PC-9 (cell line): ENCODE measurements around the gene ARMC12. TPM values are rescaled to one million over a fixed set of nuclear protein-coding genes. Genes with fewer than 3 reads are reported as not detected.

Source experiments
- BruUV-seq: library from RNA; stranded (reverse); fragments of 400-500 nt; replicated peaks from 2 replicates; lab custom pipeline; 2021; lab: Mats Ljungman, UMichigan
- CTCF ChIA-PET: fragments of 300-600 bp; sonication (Branson Sonifier 250); formaldehyde crosslinking; loops from one replicate; lab custom pipeline; 2022; ENCODE audit warnings: antibody characterized with exemption; lab: Charles Lee
- POLR2A ChIA-PET: fragments of 300-600 bp; sonication (Branson Sonifier 250); formaldehyde crosslinking; loops from one replicate; lab custom pipeline; 2022; ENCODE audit warnings: antibody characterized with exemption; ENCODE audit not compliant: unreplicated experiment; lab: Charles Lee
- DNase-seq, 2 experiments: peaks; one replicate each; pipeline versions ENCODE4 v3.0.0 to v3.0.0-alpha.2; 2015 to 2022; ENCODE audit warnings: mixed read lengths in 1 of 2
- H2AFZ ChIP-seq: fragments of 200-600 bp; sonication (generic); 2 replicates; pipeline ENCODE4 v1.8.1; 2017; ENCODE audit warnings: antibody characterized with exemption
- H3F3A ChIP-seq: fragments of 200-600 bp; sonication (generic); 2 replicates; pipeline ENCODE4 v1.8.1; 2017; ENCODE audit warnings: antibody characterized with exemption, mild to moderate bottlenecking, low read depth; ENCODE audit not compliant: insufficient read depth
- H3K27ac ChIP-seq: fragments of 200-600 bp; sonication (generic); 2 replicates; pipeline ENCODE4 v1.6.1; 2016; ENCODE audit warnings: mixed run types
- H3K27me3 ChIP-seq: fragments of 200-600 bp; sonication (generic); 2 replicates; pipeline ENCODE4 v1.6.1; 2016; ENCODE audit warnings: low read depth, mixed run types; ENCODE audit not compliant: insufficient read depth
- H3K36me3 ChIP-seq: fragments of 200-600 bp; sonication (generic); 2 replicates; pipeline ENCODE4 v1.6.1; 2016; ENCODE audit warnings: low read depth, mixed run types
- H3K4me1 ChIP-seq: fragments of 200-600 bp; sonication (generic); replicated peaks from 2 replicates; pipeline ENCODE4 v1.6.1; 2016; ENCODE audit warnings: mixed run types; ENCODE audit not compliant: insufficient read depth
- H3K4me2 ChIP-seq: fragments of 200-600 bp; sonication (generic); 2 replicates; pipeline ENCODE4 v1.6.1; 2017; ENCODE audit warnings: mixed run types
- H3K4me3 ChIP-seq: fragments of 200-600 bp; sonication (generic); 2 replicates; pipeline ENCODE4 v1.6.1; 2016; ENCODE audit warnings: mixed run types
- H3K79me2 ChIP-seq: fragments of 200-600 bp; sonication (generic); 2 replicates; pipeline ENCODE4 v1.6.1; 2017; ENCODE audit warnings: low read depth, mixed run types
- H3K9me2 ChIP-seq: fragments of 200-600 bp; sonication (generic); 2 replicates; pipeline ENCODE4 v1.8.1; 2017; ENCODE audit warnings: mild to moderate bottlenecking; ENCODE audit not compliant: insufficient read depth
- H3K9me3 ChIP-seq: fragments of 200-600 bp; sonication (generic); 2 replicates; pipeline ENCODE4 v1.8.1; 2016; ENCODE audit warnings: low read depth; ENCODE audit not compliant: insufficient read depth
- H4K20me1 ChIP-seq: fragments of 200-600 bp; sonication (generic); 2 replicates; pipeline ENCODE4 v1.8.1; 2017; ENCODE audit not compliant: insufficient read depth
- CTCF ChIP-seq: fragments of 200-600 bp; sonication (generic); conservative IDR thresholded peaks from 2 replicates; pipeline ENCODE4 v1.6.1; 2017; ENCODE audit warnings: mixed run types, antibody characterized with exemption, mild to moderate bottlenecking, moderate library complexity
- EZH2 ChIP-seq: fragments of 200-600 bp; sonication (generic); IDR thresholded peaks from 2 replicates; pipeline ENCODE4 v1.8.0; 2017; ENCODE audit warnings: antibody characterized with exemption, low read depth
- intact Hi-C: fragments of 100-400 bp; cut with micrococcal nuclease; formaldehyde crosslinking; loops from one replicate; pipeline ENCODE4 v1.10.0; 2022; ENCODE audit not compliant: unreplicated experiment
- total RNA-seq: library from RNA; stranded (reverse); gene quantifications from 2 replicates; pipeline ENCODE4 v1.2.3, GENCODE V29; 2021

The ARMC12 gene
- total RNA-seq, 1 experiment from 2014 or later: 0.57 TPM

DNA sequence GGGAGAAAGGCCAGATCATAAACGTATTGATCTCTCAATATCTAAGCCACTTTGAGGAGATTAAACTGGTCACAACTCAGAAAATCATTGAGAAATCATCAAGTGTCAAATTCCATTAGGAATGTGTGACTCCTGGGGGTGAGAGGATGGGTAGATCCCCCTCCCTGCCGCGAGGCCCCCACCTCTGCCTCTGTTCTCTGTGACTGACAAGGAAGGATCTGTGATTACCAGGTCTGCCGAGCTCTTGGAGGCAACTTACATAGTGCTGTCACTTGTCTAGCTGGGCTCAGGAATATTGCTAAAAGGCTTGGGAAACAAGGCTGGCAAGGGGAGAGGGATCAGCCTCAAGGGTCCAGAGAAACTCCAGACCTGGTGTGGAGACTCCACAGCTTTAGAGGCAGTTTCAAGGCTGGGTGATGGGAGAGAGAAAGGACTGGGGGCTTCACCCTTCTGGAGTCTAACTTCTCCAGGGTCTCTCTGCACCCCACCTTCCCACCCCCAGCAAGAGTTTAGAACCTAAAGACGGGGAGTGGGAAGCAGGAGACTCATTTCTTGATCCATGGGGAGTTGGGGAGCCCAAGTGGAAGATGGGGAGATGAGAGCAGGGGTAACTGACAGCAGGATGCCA lies 11.6 kb upstream of the ARMC12 start:
- Histone ChIP-seq H3K9me3 (no peaks in the 10 kb centered on the region), H3K27me3 (no peaks in the 10 kb centered on the region), H3K36me3 (no peaks in the 10 kb centered on the region), H3K79me2 (no peaks in the 10 kb centered on the region), H3K4me2 (no peak overlapping the region), H3K27ac (no peak overlapping the region), H3F3A (peaks cover 11% of the 10 kb centered on the region; the same call in 1 of the 2 replicates), H3K4me3 (no peak overlapping the region), H2AFZ (no peak overlapping the region), H4K20me1 (no peaks in the 10 kb centered on the region), H3K4me1 (peaks cover 17% of the 10 kb centered on the region), H3K9me2 (no peaks in the 10 kb centered on the region)
- intact Hi-C loops: no loop called here
- BruUV-seq: no TSS peak
- ChIA-PET POLR2A (no interaction called here), CTCF (interaction anchor here (0.6 kb wide), 1 partner anchor 9 kb away, joined by 9 read pairs; no protein-coding TSS in a partner anchor)
- no peak for TF ChIP-seq CTCF
- DNase-seq: no peak

DNA sequence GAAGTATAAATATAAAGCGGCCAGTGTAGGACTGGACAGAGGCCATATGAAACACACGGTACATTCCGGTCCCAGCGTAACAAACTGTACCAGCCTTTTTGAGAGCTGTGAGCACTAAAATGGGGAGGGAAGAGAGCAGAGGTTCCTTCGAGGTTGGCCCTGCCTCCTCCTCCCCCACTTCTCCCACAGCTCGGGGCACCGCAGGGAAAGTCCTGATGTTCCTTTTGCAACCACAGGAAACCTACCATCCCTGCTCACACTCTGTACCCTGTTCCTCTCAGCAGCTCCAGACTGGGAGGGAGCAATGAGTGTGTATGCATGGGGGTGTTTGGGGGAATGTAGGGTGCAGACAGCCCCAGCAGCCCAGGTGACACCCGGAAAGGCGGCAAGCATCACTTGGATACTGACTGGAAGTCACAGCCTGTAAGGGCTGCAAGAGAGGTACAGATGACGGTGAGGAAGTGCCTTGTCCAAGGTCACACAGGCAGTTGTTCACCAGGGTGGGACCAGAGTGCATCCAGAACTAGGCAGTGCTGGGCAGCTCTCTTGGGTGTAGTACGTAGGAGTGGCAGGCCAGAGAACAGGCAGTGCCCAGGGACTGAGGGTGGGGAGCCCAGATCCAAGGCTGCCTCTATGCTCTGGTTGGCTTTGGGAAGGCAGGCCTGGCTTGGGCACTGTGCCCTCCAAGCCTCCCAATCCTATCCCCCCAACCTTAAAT lies 11.0 kb upstream of the ARMC12 start:
- Histone ChIP-seq H3K79me2 (no peaks in the 10 kb centered on the region), H3K36me3 (no peaks in the 10 kb centered on the region), H3K27ac (no peak overlapping the region), H4K20me1 (no peaks in the 10 kb centered on the region), H3K4me2 (no peak overlapping the region), H3K27me3 (no peaks in the 10 kb centered on the region), H3K9me3 (no peaks in the 10 kb centered on the region), H3K4me1 (peaks cover 17% of the 10 kb centered on the region), H3K9me2 (no peaks in the 10 kb centered on the region), H3F3A (peaks cover 16% of the 10 kb centered on the region; the same call in 1 of the 2 replicates), H3K4me3 (no peak overlapping the region), H2AFZ (no peak overlapping the region)
- intact Hi-C loops: no loop called here
- no peak for TF ChIP-seq EZH2
- no peak for TF ChIP-seq CTCF
- ChIA-PET POLR2A (interaction anchor here (0.7 kb wide), 1 partner anchor 957 kb away, joined by 3 read pairs; no protein-coding TSS in a partner anchor), CTCF (interaction anchor here (0.6 kb wide), 1 partner anchor 1848 kb away, joined by 3 read pairs; no protein-coding TSS in a partner anchor)
- DNase-seq: no peak
- no TSS peak for BruUV-seq

DNA sequence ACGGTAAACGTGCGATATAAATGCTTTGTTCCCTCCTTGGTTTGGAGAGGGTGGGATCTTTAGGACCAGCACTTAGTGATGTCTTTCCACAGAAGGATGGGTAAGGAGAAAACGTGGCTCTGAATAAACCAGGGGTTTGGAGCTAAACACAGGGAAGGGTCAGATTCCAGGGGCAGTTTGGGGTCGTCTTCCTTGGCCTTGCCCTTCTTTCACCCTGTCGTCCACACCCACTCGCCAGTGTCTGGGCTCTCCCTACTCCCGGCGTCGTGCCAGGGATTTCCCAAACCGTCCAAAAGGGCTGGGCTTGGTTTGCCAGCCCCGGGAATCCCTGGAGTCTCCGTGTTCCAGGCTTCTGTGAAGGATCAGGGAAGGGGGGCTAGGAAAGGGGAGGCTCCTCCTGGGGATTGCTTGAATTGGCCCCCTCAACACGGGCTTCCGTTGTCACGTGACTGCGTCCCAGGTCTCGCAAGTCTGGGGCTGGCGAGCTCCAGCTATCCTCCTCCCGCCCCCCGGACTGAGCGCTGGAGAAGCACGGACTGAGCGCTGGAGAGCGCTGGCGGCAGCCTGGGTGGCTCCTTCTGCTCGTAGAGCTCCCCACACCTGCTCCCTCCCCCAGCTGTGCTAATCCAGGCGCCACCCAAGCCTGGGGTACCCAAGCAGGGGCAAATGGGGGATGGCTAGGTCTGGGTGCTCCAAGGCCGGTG lies 9.4 kb upstream of the ARMC12 start:
- H3K9me3 ChIP-seq: no peaks in the 10 kb centered on the region
- peak overlapping the region; percentile 74 for H3K4me3 ChIP-seq
- H3K4me2 ChIP-seq: peak overlapping the region; percentile 100
- H3K36me3 ChIP-seq: no peaks in the 10 kb centered on the region
- H3K27me3 ChIP-seq: no peaks in the 10 kb centered on the region
- H3K79me2 ChIP-seq: no peaks in the 10 kb centered on the region
- BruUV-seq: no TSS peak
- no peaks in the 10 kb centered on the region for H3K9me2 ChIP-seq
- POLR2A ChIA-PET: no interaction called here
- peaks cover 16% of the 10 kb centered on the region; the same call in 1 of the 2 replicates for H3F3A ChIP-seq
- TF ChIP-seq CTCF (no peak), EZH2 (no peak)
- intact Hi-C loops: no loop called here
- CTCF ChIA-PET: interaction anchor here (0.8 kb wide), 1 partner anchor 9 kb away, joined by 5 read pairs; no protein-coding TSS in a partner anchor
- H3K4me1 ChIP-seq: peaks cover 20% of the 10 kb centered on the region
- peak in 1 of 2 experiments; percentile 50 for DNase-seq
- H2AFZ ChIP-seq: peak overlapping the region; percentile 97
- H4K20me1 ChIP-seq: no peaks in the 10 kb centered on the region
- H3K27ac ChIP-seq: no peak overlapping the region
